CD8-positive, alpha-beta memory T cell (primary cell): Measurements from ENCODE around the gene MYOC. TPM values are rescaled to one million over a fixed set of nuclear protein-coding genes. Genes with fewer than 3 reads are reported as not detected.
A peak's percentile ranks its signal among the peaks of the same experiment; 100 is the strongest.

ENCODE experiments used
- CTCF ChIA-PET: fragments of 350-600 bp; sonication (Branson Sonifier 250); formaldehyde crosslinking; loops from one replicate; lab custom pipeline; 2021; ENCODE audit warnings: antibody characterized with exemption; lab: Charles Lee
- POLR2A ChIA-PET: fragments of 350-600 bp; sonication (Branson Sonifier 250); formaldehyde crosslinking; loops from one replicate; lab custom pipeline; 2021; ENCODE audit warnings: antibody characterized with exemption; lab: Charles Lee
- DNase-seq, 5 donors: peaks; one replicate each; pipeline versions ENCODE4 v3.0.0 to v3.0.0-alpha.2; 2020 to 2022; ENCODE audit warnings: mixed read lengths in 1 of 5
- H3K27ac ChIP-seq: one replicate; pipeline ENCODE4 v1.7.0; 2013; ENCODE audit warnings: low read depth, mild to moderate bottlenecking, low read length, moderate library complexity
- H3K27me3 ChIP-seq: 2 replicates; pipeline ENCODE4 v1.7.0; 2013; ENCODE audit warnings: low read length, mild to moderate bottlenecking; ENCODE audit not compliant: insufficient read depth, poor library complexity, severe bottlenecking
- H3K36me3 ChIP-seq: 2 replicates; pipeline ENCODE4 v1.7.0; 2013; ENCODE audit warnings: mild to moderate bottlenecking, low read length, moderate library complexity; ENCODE audit not compliant: insufficient read depth
- H3K4me1 ChIP-seq: 2 replicates; pipeline ENCODE4 v1.7.0; 2013; ENCODE audit warnings: mild to moderate bottlenecking, low read length, moderate library complexity; ENCODE audit not compliant: insufficient read depth
- H3K4me3 ChIP-seq: 2 replicates; pipeline ENCODE4 v1.7.0; 2013; ENCODE audit warnings: mild to moderate bottlenecking, low read length
- H3K9me3 ChIP-seq: 2 replicates; pipeline ENCODE4 v1.7.0; 2013; ENCODE audit warnings: mild to moderate bottlenecking, low read length
- H3K27ac Mint-ChIP-seq, 8 donors: one replicate each; pipeline ENCODE4 v1.8.0; 2020 to 2021; ENCODE audit warnings: mixed read lengths in 8 of 8, mild to moderate bottlenecking in 6 of 8, inconsistent platforms in 3 of 8, moderate library complexity in 3 of 8
- H3K27me3 Mint-ChIP-seq, 2 donors: one replicate each; pipeline ENCODE4 v1.8.0; 2020 to 2021; ENCODE audit warnings: mixed read lengths in 2 of 2, mild to moderate bottlenecking in 1 of 2, moderate library complexity in 1 of 2
- H3K36me3 Mint-ChIP-seq, 3 donors: one replicate each; pipeline ENCODE4 v1.8.0; 2020 to 2021; ENCODE audit warnings: mixed read lengths in 3 of 3, inconsistent platforms in 1 of 3, mild to moderate bottlenecking in 1 of 3
- H3K4me1 Mint-ChIP-seq, 3 donors: one replicate each; pipeline ENCODE4 v1.8.0; 2020 to 2021; ENCODE audit warnings: mixed read lengths in 3 of 3, inconsistent platforms in 1 of 3, mild to moderate bottlenecking in 1 of 3
- H3K4me3 Mint-ChIP-seq, 7 donors: one replicate each; pipeline ENCODE4 v1.8.0; 2020 to 2021; ENCODE audit warnings: mixed read lengths in 7 of 7, mild to moderate bottlenecking in 6 of 7, moderate library complexity in 4 of 7, inconsistent platforms in 2 of 7
- H3K9me3 Mint-ChIP-seq, 5 donors: one replicate each; pipeline ENCODE4 v1.8.0; 2020 to 2022; ENCODE audit warnings: mixed read lengths in 5 of 5, mild to moderate bottlenecking in 3 of 5, moderate library complexity in 2 of 5, inconsistent platforms in 1 of 5
- polyA plus RNA-seq: library from polyadenylated mRNA; unstranded; fragments of 300-500 nt; fragmentation: Illumina TruSeq; gene quantifications from one replicate; pipeline ENCODE4 v1.2.3, GENCODE V29; 2021
- total RNA-seq, 2 experiments: library from RNA; stranded (reverse); gene quantifications; one replicate each; pipeline ENCODE4 v1.2.3, GENCODE V29; 2021

The MYOC gene
- total and polyA plus RNA-seq, 3 experiments from 2014 or later = not detected

- Histone ChIP-seq H3K36me3 (peaks cover 9% of the 10 kb centered on the region), H3K27me3 (no peaks in the 10 kb centered on the region), H3K27ac (no peak overlapping the region), H3K9me3 (no peaks in the 10 kb centered on the region), H3K4me1 (no peaks in the 10 kb centered on the region), H3K4me3 (no peak overlapping the region)
- H3K9me3 Mint-ChIP-seq = peaks cover 0 to 2% (median 0%) of the 10 kb centered on the region in 5 donors
- CTCF ChIA-PET = no interaction called here
- no peak overlapping the region for H3K4me3 Mint-ChIP-seq
- peaks cover 3 to 32% (median 13%) of the 10 kb centered on the region in 3 donors for H3K36me3 Mint-ChIP-seq
- POLR2A ChIA-PET = no interaction called here
- H3K4me1 Mint-ChIP-seq = peaks cover 0 to 4% (median 0%) of the 10 kb centered on the region in 3 donors
- no peak for DNase-seq
- peak overlapping the region in 1 of 8 donors; percentile 51 for H3K27ac Mint-ChIP-seq
- no peaks in the 10 kb centered on the region for H3K27me3 Mint-ChIP-seq
These were observed 55.8 kb downstream of the MYOC start for GRCh38 chr1:171596705-171597104.

DNA sequence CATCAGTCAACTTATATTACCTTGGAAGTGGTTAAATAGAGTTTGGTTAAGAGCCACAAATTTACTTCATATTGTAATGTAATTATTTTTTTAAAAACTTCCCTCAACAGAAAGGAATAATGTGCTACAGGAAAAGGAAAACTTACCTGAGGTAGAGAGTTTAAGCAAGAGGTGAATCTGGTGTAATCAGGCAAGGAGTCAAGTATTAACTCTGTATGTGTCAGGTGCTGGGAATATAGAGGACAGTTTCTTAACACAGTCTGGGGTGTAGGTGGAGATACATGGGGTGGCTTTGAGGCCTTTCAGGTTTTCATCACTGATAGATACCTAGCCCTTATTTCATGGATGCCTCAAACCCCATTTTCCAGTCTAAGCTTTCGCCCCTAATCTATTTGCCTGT lies 56.4 kb downstream of the MYOC start:
- no peaks in the 10 kb centered on the region for H3K9me3 ChIP-seq

DNA sequence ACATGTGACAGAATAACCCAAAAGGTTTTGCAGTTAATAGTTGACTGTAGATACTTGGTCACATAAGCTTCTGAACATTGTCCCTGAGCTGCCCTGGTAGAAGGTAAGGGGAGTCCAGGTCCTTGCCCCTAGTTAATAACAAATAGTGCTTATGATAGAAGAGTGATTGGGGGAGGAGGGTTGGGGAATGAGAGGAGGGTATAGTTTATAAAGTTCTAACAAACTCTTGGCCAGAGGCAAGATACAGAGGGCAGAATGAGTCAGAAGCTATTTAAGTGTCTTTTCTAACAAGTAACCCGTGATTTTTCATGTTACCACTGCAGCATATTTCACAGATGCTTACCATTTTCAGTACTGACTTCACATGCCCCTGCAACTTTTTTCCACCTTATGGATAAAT lies 57.2 kb downstream of the MYOC start:
- Histone ChIP-seq H3K4me1 (no peaks in the 10 kb centered on the region), H3K9me3 (no peaks in the 10 kb centered on the region), H3K4me3 (no peak overlapping the region), H3K36me3 (peaks cover 22% of the 10 kb centered on the region), H3K27me3 (no peaks in the 10 kb centered on the region), H3K27ac (no peak overlapping the region)
- no peaks in the 10 kb centered on the region for H3K4me1 Mint-ChIP-seq
- H3K36me3 Mint-ChIP-seq = peaks cover 3 to 46% (median 23%) of the 10 kb centered on the region in 3 donors
- H3K27me3 Mint-ChIP-seq = no peaks in the 10 kb centered on the region
- H3K4me3 Mint-ChIP-seq = no peak overlapping the region
- peak overlapping the region in 2 of 8 donors; percentile 19 to 27 for H3K27ac Mint-ChIP-seq
- DNase-seq = no peak
- ChIA-PET CTCF (no interaction called here), POLR2A (no interaction called here)
- no peaks in the 10 kb centered on the region for H3K9me3 Mint-ChIP-seq

More for the DNA sequence above, 56.4 kb downstream of the MYOC start:
- Mint-ChIP-seq H3K36me3 (peaks cover 3 to 38% (median 18%) of the 10 kb centered on the region in 3 donors), H3K4me1 (peaks cover 0 to 1% (median 0%) of the 10 kb centered on the region in 3 donors), H3K4me3 (no peak overlapping the region), H3K27ac (peak overlapping the region in 2 of 8 donors; percentile 14 to 44), H3K27me3 (no peaks in the 10 kb centered on the region), H3K9me3 (peaks cover 0 to under 1% (median 0%) of the 10 kb centered on the region in 5 donors)
- Histone ChIP-seq H3K4me1 (no peaks in the 10 kb centered on the region), H3K27me3 (no peaks in the 10 kb centered on the region), H3K4me3 (no peak overlapping the region), H3K36me3 (peaks cover 15% of the 10 kb centered on the region), H3K27ac (no peak overlapping the region)
- POLR2A ChIA-PET = no interaction called here
- CTCF ChIA-PET = no interaction called here
- DNase-seq = no peak

DNA sequence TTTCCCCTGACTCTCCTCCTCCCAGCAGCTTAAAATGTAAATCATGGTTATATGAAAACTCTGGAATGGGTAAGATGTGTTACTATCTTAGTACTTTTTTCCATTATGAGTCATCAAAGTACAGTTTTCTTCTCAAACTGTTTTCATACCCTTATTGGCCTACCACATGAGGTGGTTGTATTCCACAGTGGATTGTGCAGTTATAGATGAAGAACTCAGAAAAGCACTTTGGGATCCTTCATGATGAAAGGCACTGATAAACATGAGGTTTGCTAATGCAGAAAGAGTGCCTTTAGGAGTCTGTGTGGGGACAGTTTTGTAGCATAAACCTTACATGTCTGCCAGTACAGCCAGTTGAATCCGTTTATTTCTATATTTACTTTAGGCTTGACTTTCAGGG lies 62.5 kb downstream of the MYOC start:
- Histone ChIP-seq H3K4me1 (no peaks in the 10 kb centered on the region), H3K9me3 (no peaks in the 10 kb centered on the region), H3K27ac (no peak overlapping the region), H3K27me3 (no peaks in the 10 kb centered on the region), H3K36me3 (peaks cover 61% of the 10 kb centered on the region), H3K4me3 (no peak overlapping the region)
- ChIA-PET POLR2A (no interaction called here), CTCF (no interaction called here)
- Mint-ChIP-seq H3K4me1 (no peaks in the 10 kb centered on the region), H3K9me3 (no peaks in the 10 kb centered on the region), H3K36me3 (peaks cover 11 to 87% (median 45%) of the 10 kb centered on the region in 3 donors), H3K27me3 (no peaks in the 10 kb centered on the region), H3K27ac (peak overlapping the region in 2 of 8 donors; percentile 22 to 84), H3K4me3 (no peak overlapping the region)
- no peak for DNase-seq

DNA sequence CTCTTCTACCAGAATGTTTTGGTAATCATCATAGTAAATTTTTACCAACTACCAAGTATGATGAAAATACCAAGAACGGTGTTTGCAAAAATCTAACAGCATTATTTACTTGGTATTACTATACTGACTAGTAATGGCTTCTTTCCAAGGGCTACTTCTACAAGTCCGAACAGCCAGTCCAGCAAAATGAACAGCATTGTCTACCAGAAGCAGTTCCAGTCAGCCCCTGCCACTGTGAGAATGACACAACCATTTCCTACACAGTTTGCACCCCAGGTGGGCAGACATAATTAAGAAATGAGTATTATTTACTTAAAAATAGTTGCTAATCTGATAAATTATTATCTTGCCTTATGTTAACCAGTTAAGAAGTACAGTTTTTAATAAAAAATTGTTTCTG lies 64.3 kb downstream of the MYOC start:
- no peak overlapping the region for H3K4me3 ChIP-seq
- no peak overlapping the region for H3K27ac ChIP-seq
- no peaks in the 10 kb centered on the region for H3K27me3 ChIP-seq
- H3K9me3 ChIP-seq = no peaks in the 10 kb centered on the region
- Mint-ChIP-seq H3K36me3 (peaks cover 15 to 91% (median 49%) of the 10 kb centered on the region in 3 donors), H3K27ac (peak overlapping the region in 1 of 8 donors; percentile 7), H3K4me3 (no peak overlapping the region), H3K9me3 (no peaks in the 10 kb centered on the region), H3K27me3 (no peaks in the 10 kb centered on the region), H3K4me1 (no peaks in the 10 kb centered on the region)
- DNase-seq = no peak
- ChIA-PET CTCF (no interaction called here), POLR2A (no interaction called here)
- H3K36me3 ChIP-seq = peaks cover 76% of the 10 kb centered on the region
- no peaks in the 10 kb centered on the region for H3K4me1 ChIP-seq

DNA sequence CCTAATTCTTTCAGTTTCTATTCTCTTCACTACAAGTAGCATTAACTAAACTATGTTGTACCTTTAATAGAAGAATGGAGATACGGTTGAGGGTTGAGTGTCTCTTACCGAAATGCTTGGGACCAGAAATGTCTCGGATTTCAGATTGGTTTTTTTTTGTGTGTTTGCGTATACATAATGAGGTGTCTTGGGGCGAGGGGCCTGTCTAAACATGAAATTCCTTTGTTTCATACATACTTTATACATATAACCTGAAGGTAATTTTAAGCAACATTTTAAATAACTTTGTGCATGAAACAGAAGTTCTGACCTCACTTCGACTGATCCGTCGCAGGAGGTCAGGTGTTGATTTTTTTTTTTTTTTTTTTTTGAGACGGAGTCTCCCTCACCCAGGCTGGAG lies 66.8 kb downstream of the MYOC start:
- ChIA-PET POLR2A (no interaction called here), CTCF (no interaction called here)
- Histone ChIP-seq H3K4me3 (no peak overlapping the region), H3K36me3 (peaks cover 66% of the 10 kb centered on the region), H3K27me3 (no peaks in the 10 kb centered on the region), H3K27ac (no peak overlapping the region), H3K4me1 (no peaks in the 10 kb centered on the region), H3K9me3 (no peaks in the 10 kb centered on the region)
- Mint-ChIP-seq H3K4me1 (peaks cover 12 to 15% (median 15%) of the 10 kb centered on the region in 3 donors), H3K9me3 (no peaks in the 10 kb centered on the region), H3K27ac (peak overlapping the region in 2 of 8 donors; percentile 16 to 21), H3K4me3 (no peak overlapping the region), H3K36me3 (peaks cover 15 to 88% (median 31%) of the 10 kb centered on the region in 3 donors), H3K27me3 (no peaks in the 10 kb centered on the region)
- no peak for DNase-seq

Other genes with a start within 250 kb of the MYOC start
- 100 to 1,000 TPM; 262 to 275 TPM for gene PRRC2C, start 167.2 kb downstream of the MYOC start, total RNA-seq
- gene PRRC2C, start 167.2 kb downstream of the MYOC start, polyA plus RNA-seq = 106 TPM
- gene MYOCOS, start 30.4 kb downstream of the MYOC start, total RNA-seq = not detected
- gene MYOCOS, start 30.4 kb downstream of the MYOC start, polyA plus RNA-seq = not detected
- gene VAMP4, start 89.4 kb upstream of the MYOC start, total RNA-seq = 1 to 10 TPM; 7.3 to 7.7 TPM
- 22.2 TPM for gene VAMP4, start 89.4 kb upstream of the MYOC start, polyA plus RNA-seq
- 10 to 100 TPM; 63.7 to 65.8 TPM for gene METTL13, start 129.0 kb upstream of the MYOC start, total RNA-seq
- 35.1 TPM for gene METTL13, start 129.0 kb upstream of the MYOC start, polyA plus RNA-seq
- under 1 TPM; 0.59 to 0.64 TPM for gene DNM3, start 188.8 kb upstream of the MYOC start, total RNA-seq
- gene DNM3, start 188.8 kb upstream of the MYOC start, polyA plus RNA-seq = 0.29 TPM